NCI-H524 treated with DMSO at 0.1 percent for 48 hours (cell line): Measurements from ENCODE around the gene SAP30.

Experiments used
- DNase-seq: peaks from one replicate; lab custom pipeline; 2025; lab: John Stamatoyannopoulos, UW

SAP30 gene

DNA sequence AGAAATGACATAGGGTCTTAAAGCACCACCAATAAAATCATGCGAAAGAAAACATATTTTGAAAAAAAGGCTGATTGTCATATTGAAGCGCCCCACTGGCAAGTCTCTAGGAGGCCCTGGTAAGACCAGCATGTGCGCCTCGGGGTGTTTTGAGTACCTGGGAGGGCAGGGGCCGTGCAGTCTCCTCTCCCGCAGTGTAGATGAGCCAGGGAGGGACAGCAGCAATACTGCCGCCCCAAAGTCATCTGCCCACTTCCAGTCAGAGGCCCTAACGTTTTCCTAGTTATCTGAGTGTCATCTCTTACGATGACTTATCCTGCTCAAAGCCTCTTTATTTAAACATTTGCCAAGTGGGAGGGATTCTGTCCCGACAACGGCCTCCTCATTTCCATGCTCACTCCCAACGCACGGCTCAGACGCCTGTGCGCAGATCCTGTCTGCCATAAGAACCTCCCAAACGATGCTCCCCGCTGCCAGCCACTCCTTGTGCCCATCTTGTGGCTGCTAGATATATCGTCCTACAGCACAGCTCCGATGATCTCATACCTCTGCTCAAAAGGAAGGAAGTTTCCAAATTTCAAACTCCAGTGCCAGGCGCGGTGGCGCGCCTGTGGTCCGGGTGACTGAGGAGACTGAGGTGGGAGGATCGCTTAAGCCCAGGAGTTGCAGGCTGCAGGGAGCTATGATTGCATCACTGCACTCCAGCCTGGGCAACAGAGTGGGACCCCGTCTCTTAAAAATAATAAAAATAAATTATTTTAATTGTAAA, 45.3 kb downstream of the SAP30 start:
- DNase-seq = no peak

GRCh38 chr4:173417833-173418232, 47.1 kb downstream of the SAP30 start:
- DNase-seq = no peak

- no peak for DNase-seq
These were observed 47.9 kb downstream of the SAP30 start for GRCh38 chr4:173418639-173419038.

GRCh38 chr4:173420324-173420752, 49.6 kb downstream of the SAP30 start:
- DNase-seq = no peak

DNA sequence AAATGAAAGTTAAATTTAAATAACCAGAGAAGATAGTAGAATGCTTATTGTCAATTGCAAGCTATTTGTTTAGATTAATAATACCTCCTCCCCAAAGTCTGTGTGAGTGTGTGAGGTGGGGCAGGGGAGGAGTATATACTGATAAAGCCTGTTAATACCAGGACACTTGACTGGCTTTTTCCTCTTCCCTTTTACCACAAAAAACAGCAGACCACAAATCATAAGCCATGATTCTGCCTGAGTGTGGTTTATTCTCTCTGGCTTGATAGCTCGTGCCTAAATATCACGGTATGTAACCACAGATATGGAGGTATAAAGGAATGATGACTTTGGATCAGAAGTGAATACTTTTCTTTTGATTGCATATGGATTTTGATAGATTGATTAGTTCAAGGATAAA, 50.0 kb downstream of the SAP30 start:
- DNase-seq = no peak

DNA sequence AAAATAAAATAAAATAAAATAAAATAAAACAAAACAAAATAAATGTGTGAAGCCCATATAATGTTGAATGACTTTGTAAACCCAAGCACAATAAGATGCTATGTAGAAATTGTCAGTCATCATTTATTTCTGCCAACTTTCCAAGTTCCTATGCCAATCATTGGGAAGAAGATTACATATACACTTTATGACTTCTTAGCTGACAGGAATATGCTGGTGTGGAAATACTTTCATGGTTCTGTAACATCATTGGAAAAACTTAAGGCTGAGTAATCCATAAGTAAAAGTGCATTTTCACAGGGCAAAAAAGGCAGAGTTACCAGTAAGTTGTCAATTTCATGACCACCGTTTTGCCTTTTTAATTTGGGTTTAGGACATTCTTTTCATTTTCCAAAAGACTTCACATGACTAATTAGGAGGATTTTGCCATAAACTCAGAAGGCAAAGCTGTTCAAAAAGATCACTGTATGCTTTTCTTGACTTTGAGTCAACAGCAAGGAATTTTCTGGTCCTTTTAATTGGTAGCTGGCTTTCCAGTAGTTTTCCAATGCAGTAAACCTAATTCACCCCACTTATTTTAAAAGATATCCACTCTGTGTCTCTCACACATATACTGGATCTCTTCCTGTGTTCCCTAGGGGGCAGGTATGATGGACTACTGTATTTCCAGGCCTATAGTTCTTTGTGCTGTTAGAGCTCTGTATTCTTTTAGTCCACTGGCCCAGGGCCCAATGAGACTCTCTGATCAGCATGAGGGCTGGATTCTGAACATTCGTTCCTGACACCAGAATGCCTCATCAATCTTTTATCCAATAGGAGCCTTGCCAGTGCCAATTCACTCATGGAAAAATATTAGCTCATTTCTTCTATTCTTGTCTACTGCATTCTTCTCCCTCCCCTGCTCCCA, 54.4 kb downstream of the SAP30 start:
- no peak for DNase-seq

DNA sequence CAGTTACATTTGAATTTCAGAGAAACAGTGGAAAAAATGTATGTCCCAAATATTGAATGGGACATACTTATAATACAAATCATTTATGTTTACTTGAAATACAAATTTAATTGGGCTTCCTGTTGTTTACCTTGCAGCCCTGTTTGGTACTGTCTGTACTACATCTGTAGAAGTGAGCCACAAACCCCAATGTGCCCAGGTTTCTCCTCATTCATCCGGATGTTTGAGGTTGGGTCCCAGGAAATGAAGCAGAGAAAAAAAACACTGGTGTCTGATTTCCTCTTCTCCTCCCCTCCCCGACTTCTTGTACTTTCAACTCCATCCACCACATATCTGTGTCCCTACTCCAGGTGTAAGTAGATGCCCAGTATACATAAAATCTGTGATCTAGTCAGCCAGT, 55.3 kb downstream of the SAP30 start:
- no peak for DNase-seq
